Osteocyte (in vitro differentiated cells): ENCODE data around the gene LAMA5. TPM values are rescaled to one million over a fixed set of nuclear protein-coding genes. Genes with fewer than 3 reads are reported as not detected.
A peak's percentile ranks its signal among the peaks of the same experiment; 100 is the strongest.

Experiments
- DNase-seq: peaks from one replicate; pipeline ENCODE4 v3.0.0; 2021; ENCODE audit warnings: mixed read lengths; ENCODE audit not compliant: unreplicated experiment; ENCODE audit errors: extremely low spot score
- H3K27ac Mint-ChIP-seq: one replicate; pipeline ENCODE4 v1.8.0; 2021; ENCODE audit warnings: mild to moderate bottlenecking, mixed read lengths; ENCODE audit not compliant: unreplicated experiment
- H3K27me3 Mint-ChIP-seq: one replicate; pipeline ENCODE4 v1.8.0; 2021; ENCODE audit warnings: mixed read lengths; ENCODE audit not compliant: unreplicated experiment
- H3K36me3 Mint-ChIP-seq: one replicate; pipeline ENCODE4 v1.8.0; 2021; ENCODE audit warnings: mixed read lengths; ENCODE audit not compliant: unreplicated experiment
- H3K4me1 Mint-ChIP-seq: one replicate; pipeline ENCODE4 v1.8.0; 2021; ENCODE audit warnings: mixed read lengths; ENCODE audit not compliant: unreplicated experiment
- H3K4me3 Mint-ChIP-seq: one replicate; pipeline ENCODE4 v1.8.0; 2021; ENCODE audit warnings: mild to moderate bottlenecking, moderate library complexity, mixed read lengths; ENCODE audit not compliant: unreplicated experiment
- H3K9me3 Mint-ChIP-seq: one replicate; pipeline ENCODE4 v1.8.0; 2021; ENCODE audit warnings: mixed read lengths; ENCODE audit not compliant: unreplicated experiment
- total RNA-seq: library from RNA; stranded (reverse); gene quantifications from 2 replicates; pipeline ENCODE4 v1.2.1, GENCODE V29; 2021
- TF ChIP-seq, protein P1 (sequence below): fragments of 200-600 bp; sonication (generic); IDR thresholded peaks from 2 replicates; pipeline ENCODE4 v1.5.0; 2021; ENCODE audit warnings: antibody characterized with exemption, mild to moderate bottlenecking, moderate library complexity

Gene LAMA5
- total RNA-seq, 1 donor from 2014 or later = 201 TPM

DNA sequence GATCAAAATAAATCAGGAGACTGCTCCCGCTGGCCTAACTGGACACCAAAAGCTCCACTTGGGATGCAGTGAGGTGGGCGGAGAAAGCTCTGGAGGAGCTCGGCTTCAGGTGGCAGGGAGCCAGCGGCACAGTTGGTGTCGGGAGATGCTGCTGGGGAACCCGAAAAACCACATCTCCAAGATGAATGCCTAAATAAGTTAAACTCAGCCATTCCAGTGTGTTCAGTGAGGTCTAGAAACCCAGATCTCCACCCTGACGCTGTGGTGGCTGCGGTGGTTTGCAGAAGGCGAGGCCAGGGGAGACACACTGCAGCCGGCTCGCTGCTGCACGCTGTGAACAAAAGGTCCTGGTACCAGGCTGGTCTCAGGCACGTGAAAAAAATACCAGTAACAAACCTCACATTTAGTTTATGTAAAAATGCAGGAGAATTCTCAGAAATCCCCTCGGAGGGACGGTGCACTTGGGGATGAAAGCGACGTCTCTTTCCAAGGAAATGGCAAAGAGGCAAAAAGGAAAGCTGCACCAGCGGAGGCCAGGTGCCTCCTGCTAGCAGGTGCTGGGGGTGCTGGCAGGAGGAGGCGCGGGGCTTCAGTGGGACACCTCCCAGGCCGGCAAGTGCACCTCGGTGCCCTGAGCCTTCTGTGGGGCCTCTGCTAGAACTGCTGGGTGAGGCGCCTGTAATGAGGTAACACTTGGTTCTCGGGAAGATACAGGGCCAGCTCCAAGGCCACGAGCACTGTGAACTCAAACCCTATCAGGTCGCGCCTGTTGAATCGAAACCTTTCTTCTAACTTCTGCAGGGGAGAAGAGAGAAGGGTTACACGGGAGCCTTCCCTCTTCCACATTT is 23.4 kb upstream of the LAMA5 start:
- Mint-ChIP-seq H3K4me3 (no peak overlapping the region), H3K36me3 (peaks cover 3% of the 10 kb centered on the region), H3K27me3 (no peaks in the 10 kb centered on the region), H3K9me3 (no peaks in the 10 kb centered on the region), H3K27ac (no peak overlapping the region), H3K4me1 (peaks cover 18% of the 10 kb centered on the region)
- DNase-seq = no peak
- TF ChIP-seq, protein P1, sequence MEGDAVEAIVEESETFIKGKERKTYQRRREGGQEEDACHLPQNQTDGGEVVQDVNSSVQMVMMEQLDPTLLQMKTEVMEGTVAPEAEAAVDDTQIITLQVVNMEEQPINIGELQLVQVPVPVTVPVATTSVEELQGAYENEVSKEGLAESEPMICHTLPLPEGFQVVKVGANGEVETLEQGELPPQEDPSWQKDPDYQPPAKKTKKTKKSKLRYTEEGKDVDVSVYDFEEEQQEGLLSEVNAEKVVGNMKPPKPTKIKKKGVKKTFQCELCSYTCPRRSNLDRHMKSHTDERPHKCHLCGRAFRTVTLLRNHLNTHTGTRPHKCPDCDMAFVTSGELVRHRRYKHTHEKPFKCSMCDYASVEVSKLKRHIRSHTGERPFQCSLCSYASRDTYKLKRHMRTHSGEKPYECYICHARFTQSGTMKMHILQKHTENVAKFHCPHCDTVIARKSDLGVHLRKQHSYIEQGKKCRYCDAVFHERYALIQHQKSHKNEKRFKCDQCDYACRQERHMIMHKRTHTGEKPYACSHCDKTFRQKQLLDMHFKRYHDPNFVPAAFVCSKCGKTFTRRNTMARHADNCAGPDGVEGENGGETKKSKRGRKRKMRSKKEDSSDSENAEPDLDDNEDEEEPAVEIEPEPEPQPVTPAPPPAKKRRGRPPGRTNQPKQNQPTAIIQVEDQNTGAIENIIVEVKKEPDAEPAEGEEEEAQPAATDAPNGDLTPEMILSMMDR = no peak

DNA sequence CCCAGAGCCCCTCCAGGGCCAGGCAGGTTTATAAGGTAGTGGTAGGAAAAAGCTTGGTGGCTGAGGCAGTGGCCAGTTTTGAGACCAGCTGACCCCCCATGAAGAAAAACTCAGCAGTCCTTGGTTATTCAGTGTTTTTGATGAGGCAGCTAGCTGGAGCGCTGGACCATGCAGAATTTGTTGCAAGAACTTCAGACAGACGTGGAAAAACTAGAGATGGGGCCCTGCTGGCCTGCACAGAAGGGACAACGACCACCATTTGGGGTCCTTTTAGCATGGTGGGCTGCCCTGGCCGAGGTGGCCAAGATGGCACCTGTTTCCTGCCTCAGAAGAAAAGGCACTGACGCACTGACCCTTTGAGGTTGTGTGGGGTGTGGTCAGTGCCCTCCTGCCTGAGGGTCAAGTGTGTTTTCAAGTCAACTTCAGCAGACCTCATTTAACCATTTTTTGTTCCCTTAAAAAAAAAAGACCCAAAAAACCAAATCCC is 22.5 kb upstream of the LAMA5 start:
- H3K27ac Mint-ChIP-seq = no peak overlapping the region
- no peak for DNase-seq
- no peak overlapping the region for H3K4me3 Mint-ChIP-seq

DNA sequence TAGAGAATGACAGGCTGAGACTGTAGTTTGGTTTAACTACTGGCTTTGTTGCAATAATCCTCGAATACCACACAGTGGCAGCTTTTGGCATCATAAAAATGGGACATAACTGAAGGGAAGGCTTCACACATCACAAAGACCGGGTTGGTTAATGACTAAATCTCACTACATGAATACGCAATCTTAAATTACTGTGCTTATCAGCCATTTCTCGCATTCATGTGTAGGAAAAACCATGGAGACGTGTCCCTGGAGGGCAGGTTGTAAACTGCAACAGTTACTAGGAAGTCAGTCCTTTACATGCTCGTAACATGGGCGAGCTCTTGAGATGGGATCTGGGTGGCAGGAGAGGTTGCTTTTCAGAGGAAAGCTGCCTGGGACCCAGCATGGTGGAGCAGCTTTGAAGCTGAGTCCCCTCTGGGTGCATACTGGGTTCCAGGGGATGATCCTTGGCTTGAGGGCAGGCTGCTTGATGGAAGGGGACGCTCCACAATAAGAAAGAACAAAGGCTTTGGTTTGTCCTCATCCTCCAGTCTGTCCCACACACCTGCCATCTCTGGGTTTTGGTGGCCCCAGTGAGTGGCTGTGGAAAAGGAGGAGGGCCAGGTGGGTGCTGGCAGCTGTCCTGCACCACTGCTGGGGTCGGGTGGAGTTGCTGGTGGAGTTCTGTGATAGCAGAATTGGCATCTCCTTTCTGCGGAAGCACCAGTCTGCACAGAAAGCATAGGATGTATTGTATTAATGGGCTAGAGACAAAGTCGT is 21.9 kb upstream of the LAMA5 start:
- Mint-ChIP-seq H3K4me3 (peak overlapping the region; percentile 87), H3K27me3 (no peaks in the 10 kb centered on the region), H3K36me3 (peaks cover 4% of the 10 kb centered on the region), H3K27ac (peak overlapping the region; percentile 28), H3K4me1 (peaks cover 24% of the 10 kb centered on the region), H3K9me3 (no peaks in the 10 kb centered on the region)
- TF ChIP-seq, protein P1 = no peak
- no peak for DNase-seq

More for the DNA sequence above, 22.5 kb upstream of the LAMA5 start:
- H3K27me3 Mint-ChIP-seq = no peaks in the 10 kb centered on the region
- H3K36me3 Mint-ChIP-seq = peaks cover 3% of the 10 kb centered on the region
- peaks cover 24% of the 10 kb centered on the region for H3K4me1 Mint-ChIP-seq
- no peaks in the 10 kb centered on the region for H3K9me3 Mint-ChIP-seq
- TF ChIP-seq, protein P1 = no peak

DNA sequence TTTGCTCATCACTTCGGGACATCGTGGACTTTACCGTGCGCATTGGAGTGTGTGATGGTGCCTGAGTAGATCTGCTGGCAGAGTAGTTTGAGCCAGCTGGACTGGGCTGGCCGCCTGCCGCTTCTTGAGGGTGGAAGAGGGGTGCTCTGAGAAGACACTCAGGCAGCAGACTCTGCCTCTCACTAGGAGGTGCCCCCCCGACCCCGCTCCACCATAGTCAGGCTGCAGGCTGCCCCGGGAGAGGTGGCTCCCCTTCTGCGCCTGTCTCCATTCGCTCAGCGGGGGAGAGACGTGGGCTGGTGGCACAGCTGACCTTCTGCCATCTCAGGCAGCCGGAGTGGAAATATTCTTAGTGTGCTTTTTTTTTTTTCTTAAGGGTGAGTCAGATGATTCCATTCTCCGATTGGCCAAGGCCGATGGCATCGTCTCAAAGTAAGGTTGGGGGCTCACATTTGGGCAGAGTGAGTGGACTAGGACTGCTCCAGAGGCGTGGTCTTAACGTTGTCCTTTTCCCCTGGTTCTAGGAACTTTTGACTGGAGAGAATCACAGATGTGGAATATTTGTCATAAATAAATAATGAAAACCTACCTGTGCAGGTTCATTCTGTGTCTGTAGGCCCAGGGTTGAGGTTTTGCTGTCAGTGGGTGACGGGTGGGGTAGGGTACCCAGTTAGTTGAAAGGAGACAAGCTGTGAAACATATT is 21.0 kb upstream of the LAMA5 start:
- TF ChIP-seq, protein P1 = no peak
- DNase-seq = no peak
- Mint-ChIP-seq H3K9me3 (no peaks in the 10 kb centered on the region), H3K36me3 (peaks cover 4% of the 10 kb centered on the region), H3K4me3 (peak overlapping the region; percentile 87), H3K27ac (peak overlapping the region; percentile 70), H3K27me3 (no peaks in the 10 kb centered on the region), H3K4me1 (peaks cover 24% of the 10 kb centered on the region)
